WTC11 (cell line): ENCODE results near the gene NFIX. TPM values are rescaled to one million over a fixed set of nuclear protein-coding genes. Genes with fewer than 3 reads are reported as not detected.
A peak's percentile ranks its signal among the peaks of the same experiment; 100 is the strongest.

Experiments
- ATAC-seq: fragments of 200-7000 bp; cut with Tn5 transposase; 2 replicates; pipeline ENCODE4 v1.10.0; 2021; ENCODE audit warnings: mild to moderate bottlenecking, moderate library complexity
- CTCF ChIA-PET: fragments of 300-600 bp; sonication (Branson Sonifier 250); formaldehyde crosslinking; loops from one replicate; lab custom pipeline; 2021; ENCODE audit warnings: antibody characterized with exemption; lab: Charles Lee
- POLR2A ChIA-PET: fragments of 350-600 bp; sonication (Branson Sonifier 250); formaldehyde crosslinking; loops from one replicate; lab custom pipeline; 2021; ENCODE audit warnings: antibody characterized with exemption; lab: Charles Lee
- DNase-seq: peaks from one replicate; pipeline ENCODE4 v3.0.0; 2021; ENCODE audit warnings: low spot score
- H3K27ac Mint-ChIP-seq: 2 replicates; pipeline ENCODE4 v1.8.0; 2021; ENCODE audit warnings: mixed read lengths
- H3K27me3 Mint-ChIP-seq: 2 replicates; pipeline ENCODE4 v1.8.0; 2021; ENCODE audit warnings: low read depth, mild to moderate bottlenecking, moderate library complexity, mixed read lengths
- H3K36me3 Mint-ChIP-seq: 2 replicates; pipeline ENCODE4 v1.8.0; 2021; ENCODE audit warnings: mixed read lengths
- H3K4me1 Mint-ChIP-seq: 2 replicates; pipeline ENCODE4 v1.8.0; 2022; ENCODE audit warnings: mixed read lengths
- H3K4me3 Mint-ChIP-seq: 2 replicates; pipeline ENCODE4 v1.8.0; 2021; ENCODE audit warnings: mild to moderate bottlenecking, moderate library complexity, mixed read lengths
- H3K9me3 Mint-ChIP-seq: 2 replicates; pipeline ENCODE4 v1.8.0; 2021; ENCODE audit warnings: mixed read lengths
- E2F5 ChIP-seq: sonication (generic); formaldehyde crosslinking; IDR thresholded peaks from 2 replicates; pipeline ENCODE4 v1.8.1; 2022; ENCODE audit warnings: mild to moderate bottlenecking, moderate library complexity, missing genetic modification reagents
- ELF4 ChIP-seq: sonication (generic); formaldehyde crosslinking; IDR thresholded peaks from 2 replicates; pipeline ENCODE4 v1.8.1; 2022; ENCODE audit warnings: low read depth, mild to moderate bottlenecking, moderate library complexity, missing genetic modification reagents
- FOXK1 ChIP-seq: sonication (generic); formaldehyde crosslinking; IDR thresholded peaks from 2 replicates; pipeline ENCODE4 v1.8.0; 2022; ENCODE audit warnings: mild to moderate bottlenecking, moderate library complexity, missing genetic modification reagents
- FOXP1 ChIP-seq: sonication (generic); formaldehyde crosslinking; IDR thresholded peaks from 2 replicates; pipeline ENCODE4 v1.8.0; 2022; ENCODE audit warnings: missing genetic modification reagents, mild to moderate bottlenecking, moderate library complexity, borderline replicate concordance
- IRF2 ChIP-seq: sonication (generic); formaldehyde crosslinking; IDR thresholded peaks from 2 replicates; pipeline ENCODE4 v1.8.0; 2022; ENCODE audit warnings: low read depth, missing genetic modification reagents, borderline replicate concordance
- JUN ChIP-seq: sonication (generic); formaldehyde crosslinking; IDR thresholded peaks from 2 replicates; pipeline ENCODE4 v1.8.0; 2023; ENCODE audit warnings: mild to moderate bottlenecking, missing genetic modification reagents
- KAT7 ChIP-seq: sonication (generic); formaldehyde crosslinking; IDR thresholded peaks from 2 replicates; pipeline ENCODE4 v1.8.1; 2023; ENCODE audit warnings: missing genetic modification reagents, mild to moderate bottlenecking, borderline replicate concordance
- NR1H2 ChIP-seq: sonication (generic); formaldehyde crosslinking; IDR thresholded peaks from 2 replicates; pipeline ENCODE4 v1.9.0; 2021; ENCODE audit warnings: mild to moderate bottlenecking, moderate library complexity, missing genetic modification reagents
- TCF7 ChIP-seq: sonication (generic); formaldehyde crosslinking; IDR thresholded peaks from 2 replicates; pipeline ENCODE4 v1.8.0; 2022; ENCODE audit warnings: mild to moderate bottlenecking, low read depth, missing genetic modification reagents, moderate library complexity
- TP53 ChIP-seq: sonication (generic); formaldehyde crosslinking; IDR thresholded peaks from 2 replicates; pipeline ENCODE4 v1.8.1; 2023; ENCODE audit warnings: mild to moderate bottlenecking, missing genetic modification reagents
- ZNF219 ChIP-seq: sonication (generic); formaldehyde crosslinking; IDR thresholded peaks from 2 replicates; pipeline ENCODE4 v1.8.0; 2023; ENCODE audit warnings: missing genetic modification reagents, mild to moderate bottlenecking, borderline replicate concordance
- total RNA-seq: library from RNA; stranded (reverse); gene quantifications from 3 replicates; pipeline ENCODE4 v1.2.3, GENCODE V29; 2021
- TF ChIP-seq, protein P1 (sequence below): sonication (generic); formaldehyde crosslinking; IDR thresholded peaks from 2 replicates; pipeline ENCODE4 v1.8.0; 2022; ENCODE audit warnings: missing genetic modification reagents
- TF ChIP-seq, protein P2 (sequence below): sonication (generic); formaldehyde crosslinking; IDR thresholded peaks from 2 replicates; pipeline ENCODE4 v1.8.1; 2023; ENCODE audit warnings: mild to moderate bottlenecking, missing genetic modification reagents, moderate library complexity
- TF ChIP-seq, protein P3 (sequence below): sonication (generic); formaldehyde crosslinking; IDR thresholded peaks from 2 replicates; pipeline ENCODE4 v1.8.0; 2022; ENCODE audit warnings: mild to moderate bottlenecking, missing genetic modification reagents

NFIX gene
- total RNA-seq, 1 experiment from 2014 or later, result 1.4 TPM

DNA sequence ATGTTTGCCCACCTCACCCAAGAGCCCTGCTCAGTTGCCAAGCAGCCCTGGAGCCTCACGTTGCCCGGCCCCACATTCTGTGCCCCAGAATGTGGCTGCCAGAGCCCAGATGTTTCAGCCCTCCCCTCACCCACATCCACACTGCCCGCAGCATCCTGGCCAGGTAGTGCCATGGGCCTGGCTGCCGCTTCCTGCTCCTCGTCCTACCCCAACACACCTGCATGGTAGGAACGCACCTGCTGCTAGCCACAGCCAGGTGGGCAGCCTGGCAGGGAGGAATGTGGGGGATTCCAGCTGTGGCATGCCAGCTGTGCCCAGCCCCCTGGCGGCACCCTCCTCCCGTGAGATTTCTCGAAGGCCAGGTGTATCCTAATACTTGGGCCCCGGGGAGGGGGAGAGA is 7.5 kb upstream of the NFIX start (continued):
- TF ChIP-seq, protein P1, sequence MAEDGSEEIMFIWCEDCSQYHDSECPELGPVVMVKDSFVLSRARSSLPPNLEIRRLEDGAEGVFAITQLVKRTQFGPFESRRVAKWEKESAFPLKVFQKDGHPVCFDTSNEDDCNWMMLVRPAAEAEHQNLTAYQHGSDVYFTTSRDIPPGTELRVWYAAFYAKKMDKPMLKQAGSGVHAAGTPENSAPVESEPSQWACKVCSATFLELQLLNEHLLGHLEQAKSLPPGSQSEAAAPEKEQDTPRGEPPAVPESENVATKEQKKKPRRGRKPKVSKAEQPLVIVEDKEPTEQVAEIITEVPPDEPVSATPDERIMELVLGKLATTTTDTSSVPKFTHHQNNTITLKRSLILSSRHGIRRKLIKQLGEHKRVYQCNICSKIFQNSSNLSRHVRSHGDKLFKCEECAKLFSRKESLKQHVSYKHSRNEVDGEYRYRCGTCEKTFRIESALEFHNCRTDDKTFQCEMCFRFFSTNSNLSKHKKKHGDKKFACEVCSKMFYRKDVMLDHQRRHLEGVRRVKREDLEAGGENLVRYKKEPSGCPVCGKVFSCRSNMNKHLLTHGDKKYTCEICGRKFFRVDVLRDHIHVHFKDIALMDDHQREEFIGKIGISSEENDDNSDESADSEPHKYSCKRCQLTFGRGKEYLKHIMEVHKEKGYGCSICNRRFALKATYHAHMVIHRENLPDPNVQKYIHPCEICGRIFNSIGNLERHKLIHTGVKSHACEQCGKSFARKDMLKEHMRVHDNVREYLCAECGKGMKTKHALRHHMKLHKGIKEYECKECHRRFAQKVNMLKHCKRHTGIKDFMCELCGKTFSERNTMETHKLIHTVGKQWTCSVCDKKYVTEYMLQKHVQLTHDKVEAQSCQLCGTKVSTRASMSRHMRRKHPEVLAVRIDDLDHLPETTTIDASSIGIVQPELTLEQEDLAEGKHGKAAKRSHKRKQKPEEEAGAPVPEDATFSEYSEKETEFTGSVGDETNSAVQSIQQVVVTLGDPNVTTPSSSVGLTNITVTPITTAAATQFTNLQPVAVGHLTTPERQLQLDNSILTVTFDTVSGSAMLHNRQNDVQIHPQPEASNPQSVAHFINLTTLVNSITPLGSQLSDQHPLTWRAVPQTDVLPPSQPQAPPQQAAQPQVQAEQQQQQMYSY (CRISPR knock-in tag), result no peak
- TF ChIP-seq TCF7 (CRISPR knock-in tag) (no peak), FOXP1 (CRISPR knock-in tag) (no peak)

- POLR2A ChIA-PET, result interaction anchor here (0.7 kb wide), 1 partner anchor 32 kb away, joined by 6 read pairs; no protein-coding TSS in a partner anchor
- ATAC-seq, result peak; percentile 19; the same call in 1 of the 2 replicates
- Mint-ChIP-seq H3K4me1 (peaks cover 9% of the 10 kb centered on the region), H3K4me3 (no peak overlapping the region; the same call in 1 of the 2 replicates), H3K36me3 (peaks cover 3% of the 10 kb centered on the region; the same call in 1 of the 2 replicates), H3K27me3 (peaks cover 72% of the 10 kb centered on the region), H3K9me3 (no peaks in the 10 kb centered on the region), H3K27ac (no peak overlapping the region)
- no peak for TF ChIP-seq E2F5 (CRISPR knock-in tag)
- TF ChIP-seq JUN (CRISPR knock-in tag), result no peak
- CTCF ChIA-PET, result interaction anchor here (0.6 to 1.4 kb wide), 2 partner anchors 71 to 111 kb away, joined by 3 read pairs; no protein-coding TSS in a partner anchor
- DNase-seq, result no peak
Observed at GRCh38 chr19:12990431-12990830, 4.8 kb upstream of the NFIX start.

DNA sequence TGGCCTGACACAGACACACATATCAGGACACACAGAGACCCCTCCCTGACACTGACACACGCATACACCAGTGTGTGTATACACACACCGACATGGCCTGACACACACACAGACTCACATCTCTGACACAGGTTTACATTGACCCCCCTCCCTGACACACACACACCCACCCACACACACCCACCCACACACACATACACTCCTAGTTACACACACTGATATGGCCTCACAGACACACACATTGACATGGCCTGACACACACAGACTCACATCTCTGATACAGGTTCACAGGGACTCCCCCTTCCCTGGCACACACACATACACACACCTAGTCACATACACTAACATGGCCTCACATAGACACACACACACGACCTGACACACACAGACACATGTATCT is 4.4 kb upstream of the NFIX start:
- Mint-ChIP-seq H3K27ac (no peak overlapping the region), H3K27me3 (peaks cover 69% of the 10 kb centered on the region), H3K4me3 (no peak overlapping the region; the same call in 1 of the 2 replicates), H3K36me3 (peaks cover 3% of the 10 kb centered on the region; the same call in 1 of the 2 replicates), H3K9me3 (no peaks in the 10 kb centered on the region), H3K4me1 (peaks cover 7% of the 10 kb centered on the region)
- CTCF ChIA-PET, result interaction anchor here (0.6 to 1.4 kb wide), 2 partner anchors 70 to 110 kb away, joined by 3 read pairs; no protein-coding TSS in a partner anchor
- TF ChIP-seq, protein P2, sequence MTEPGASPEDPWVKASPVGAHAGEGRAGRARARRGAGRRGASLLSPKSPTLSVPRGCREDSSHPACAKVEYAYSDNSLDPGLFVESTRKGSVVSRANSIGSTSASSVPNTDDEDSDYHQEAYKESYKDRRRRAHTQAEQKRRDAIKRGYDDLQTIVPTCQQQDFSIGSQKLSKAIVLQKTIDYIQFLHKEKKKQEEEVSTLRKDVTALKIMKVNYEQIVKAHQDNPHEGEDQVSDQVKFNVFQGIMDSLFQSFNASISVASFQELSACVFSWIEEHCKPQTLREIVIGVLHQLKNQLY (CRISPR knock-in tag), result no peak
- ATAC-seq (no peak), DNase-seq (no peak)
- POLR2A ChIA-PET, result no interaction called here

DNA sequence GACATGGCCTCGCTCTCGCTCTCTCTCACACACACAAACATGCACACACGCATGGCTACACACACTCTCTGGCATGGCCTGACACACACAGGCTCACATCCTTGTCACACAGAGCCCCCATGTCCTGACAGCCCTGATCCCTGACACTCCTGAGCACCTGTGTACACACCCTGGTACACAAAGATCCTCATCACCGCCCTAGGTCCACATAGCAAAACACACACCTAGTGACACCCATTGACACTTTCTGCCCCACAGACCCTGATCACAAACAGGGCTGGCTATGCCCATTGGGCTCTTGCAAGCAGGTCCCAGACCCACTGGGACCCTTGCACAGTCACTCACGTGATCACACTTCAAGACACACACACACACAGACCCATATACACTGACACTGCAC is 4.0 kb upstream of the NFIX start:
- no peak for DNase-seq
- POLR2A ChIA-PET, result no interaction called here
- H3K27ac Mint-ChIP-seq, result no peak overlapping the region
- H3K4me3 Mint-ChIP-seq, result no peak overlapping the region
- TF ChIP-seq, protein P3, sequence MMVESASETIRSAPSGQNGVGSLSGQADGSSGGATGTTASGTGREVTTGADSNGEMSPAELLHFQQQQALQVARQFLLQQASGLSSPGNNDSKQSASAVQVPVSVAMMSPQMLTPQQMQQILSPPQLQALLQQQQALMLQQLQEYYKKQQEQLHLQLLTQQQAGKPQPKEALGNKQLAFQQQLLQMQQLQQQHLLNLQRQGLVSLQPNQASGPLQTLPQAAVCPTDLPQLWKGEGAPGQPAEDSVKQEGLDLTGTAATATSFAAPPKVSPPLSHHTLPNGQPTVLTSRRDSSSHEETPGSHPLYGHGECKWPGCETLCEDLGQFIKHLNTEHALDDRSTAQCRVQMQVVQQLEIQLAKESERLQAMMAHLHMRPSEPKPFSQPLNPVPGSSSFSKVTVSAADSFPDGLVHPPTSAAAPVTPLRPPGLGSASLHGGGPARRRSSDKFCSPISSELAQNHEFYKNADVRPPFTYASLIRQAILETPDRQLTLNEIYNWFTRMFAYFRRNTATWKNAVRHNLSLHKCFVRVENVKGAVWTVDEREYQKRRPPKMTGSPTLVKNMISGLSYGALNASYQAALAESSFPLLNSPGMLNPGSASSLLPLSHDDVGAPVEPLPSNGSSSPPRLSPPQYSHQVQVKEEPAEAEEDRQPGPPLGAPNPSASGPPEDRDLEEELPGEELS (CRISPR knock-in tag), result no peak
- TF ChIP-seq, protein P2 (CRISPR knock-in tag), result no peak
- TF ChIP-seq ZNF219 (no peak), KAT7 (CRISPR knock-in tag) (no peak), ELF4 (CRISPR knock-in tag) (no peak), FOXK1 (CRISPR knock-in tag) (no peak), IRF2 (CRISPR knock-in tag) (no peak), NR1H2 (no peak), TP53 (CRISPR knock-in tag) (no peak)
- peaks cover 9% of the 10 kb centered on the region for H3K4me1 Mint-ChIP-seq
- H3K27me3 Mint-ChIP-seq, result peaks cover 69% of the 10 kb centered on the region
- CTCF ChIA-PET, result interaction anchor here (0.6 to 1.9 kb wide), 5 partner anchors 11 to 231 kb away, joined by 3 to 6 read pairs (median 3); no protein-coding TSS in a partner anchor
- H3K9me3 Mint-ChIP-seq, result no peaks in the 10 kb centered on the region
- H3K36me3 Mint-ChIP-seq, result peaks cover 3% of the 10 kb centered on the region; the same call in 1 of the 2 replicates
- no peak for ATAC-seq
